ENCODE measurements around the gene ITGA11. TPM values are rescaled to one million over a fixed set of nuclear protein-coding genes. Genes with fewer than 3 reads are reported as not detected.

The ITGA11 gene
- total RNA-seq, 1 donor from 2014 or later, result 4.5 TPM

GRCh38 chr15:68249058-68249713 lies 182.8 kb downstream of the ITGA11 start:
- DNase-seq (ENCODE audit: low spot score), result no peak

Other genes starting within 250 kb of the ITGA11 start
- 7.2 TPM for gene CALML4, start 226.8 kb downstream of the ITGA11 start, total RNA-seq
- 24.7 TPM for gene CLN6, start 202.4 kb downstream of the ITGA11 start, total RNA-seq
- gene FEM1B, start 154.4 kb downstream of the ITGA11 start, total RNA-seq, result 48.7 TPM
- 4.9 TPM for gene CORO2B, start 146.8 kb upstream of the ITGA11 start, total RNA-seq